ENCODE measurements around the gene KIF23. TPM values are rescaled to one million over a fixed set of nuclear protein-coding genes. Genes with fewer than 3 reads are reported as not detected.

The KIF23 gene
- total RNA-seq, 1 experiment from 2014 or later, result 87.8 TPM

- TF ChIP-seq ZNF416 (CRISPR knock-in tag; IDR thresholded peaks at IDR 0.05), result peak; percentile 53; the same call in 1 of the 2 replicates
- no peak for TF ChIP-seq ZMAT4 (CRISPR knock-in tag; IDR thresholded peaks at IDR 0.05)
- no peak for TF ChIP-seq ZNF121 (CRISPR knock-in tag; IDR thresholded peaks at IDR 0.05)
- 0 out of 2 replicates have a peak, but pooled peaks have one; percentile 2 for TF ChIP-seq RORB (CRISPR knock-in tag; IDR thresholded peaks at IDR 0.05)
- TF ChIP-seq ZBTB21 (CRISPR knock-in tag; IDR thresholded peaks at IDR 0.05; ENCODE audit: borderline replicate concordance), result no peak
- peak; percentile 65 for TF ChIP-seq FOXK1 (CRISPR knock-in tag; IDR thresholded peaks at IDR 0.05)
- no peak for TF ChIP-seq ELF4 (CRISPR knock-in tag; IDR thresholded peaks at IDR 0.05; ENCODE audit: low read depth)
- no peak for TF ChIP-seq NR2C2 (CRISPR knock-in tag; IDR thresholded peaks at IDR 0.05)
- TF ChIP-seq CTCF (IDR thresholded peaks at IDR 0.05), result no peak
- TF ChIP-seq ZNF281 (CRISPR knock-in tag; IDR thresholded peaks at IDR 0.05), result peak; percentile 53; the same call in 1 of the 2 replicates
- peak; percentile 73 for TF ChIP-seq USF1 (CRISPR knock-in tag; IDR thresholded peaks at IDR 0.05)
- TF ChIP-seq SOX15 (CRISPR knock-in tag; IDR thresholded peaks at IDR 0.05), result no peak
- TF ChIP-seq GABPB1 (CRISPR knock-in tag; IDR thresholded peaks at IDR 0.05), result peak; percentile 74
- TF ChIP-seq KAT7 (CRISPR knock-in tag; IDR thresholded peaks at IDR 0.05; ENCODE audit: borderline replicate concordance), result 0 out of 2 replicates have a peak, but pooled peaks have one; percentile 74
- TF ChIP-seq MXD4 (CRISPR knock-in tag; IDR thresholded peaks at IDR 0.05; ENCODE audit: borderline replicate concordance), result no peak
- TF ChIP-seq NFE2L1 (CRISPR knock-in tag; IDR thresholded peaks at IDR 0.05), result peak; percentile 88
- TF ChIP-seq ESRRA (CRISPR knock-in tag; IDR thresholded peaks at IDR 0.05; ENCODE audit: borderline replicate concordance), result no peak; the same call in 1 of the 2 replicates
- no peak; the same call in 1 of the 2 replicates for TF ChIP-seq RELA (CRISPR knock-in tag; IDR thresholded peaks at IDR 0.05; ENCODE audit: borderline replicate concordance)
- TF ChIP-seq ZSCAN18 (CRISPR knock-in tag; IDR thresholded peaks at IDR 0.05), result no peak
- TF ChIP-seq ATF1 (CRISPR knock-in tag; IDR thresholded peaks at IDR 0.05), result no peak
- peak; percentile 94 for TF ChIP-seq ARID4B (CRISPR knock-in tag; IDR thresholded peaks at IDR 0.05; ENCODE audit: borderline replicate concordance)
- TF ChIP-seq USF2 (CRISPR knock-in tag; IDR thresholded peaks at IDR 0.05), result peak; percentile 59
- TF ChIP-seq E2F5 (CRISPR knock-in tag; IDR thresholded peaks at IDR 0.05), result peak; percentile 59
- no peak for TF ChIP-seq EMX1 (CRISPR knock-in tag; IDR thresholded peaks at IDR 0.05)
Observed at GRCh38 chr15:69452692-69453521, 38.8 kb downstream of the KIF23 start, which contains the start of gene RPLP1 (continued).
